ENCODE data around the gene ANKK1. TPM values are rescaled to one million over a fixed set of nuclear protein-coding genes. Genes with fewer than 3 reads are reported as not detected.

ANKK1 gene
- total and polyA plus RNA-seq, 2 donors from 2014 or later: 0.19 to 0.60 TPM

DNA sequence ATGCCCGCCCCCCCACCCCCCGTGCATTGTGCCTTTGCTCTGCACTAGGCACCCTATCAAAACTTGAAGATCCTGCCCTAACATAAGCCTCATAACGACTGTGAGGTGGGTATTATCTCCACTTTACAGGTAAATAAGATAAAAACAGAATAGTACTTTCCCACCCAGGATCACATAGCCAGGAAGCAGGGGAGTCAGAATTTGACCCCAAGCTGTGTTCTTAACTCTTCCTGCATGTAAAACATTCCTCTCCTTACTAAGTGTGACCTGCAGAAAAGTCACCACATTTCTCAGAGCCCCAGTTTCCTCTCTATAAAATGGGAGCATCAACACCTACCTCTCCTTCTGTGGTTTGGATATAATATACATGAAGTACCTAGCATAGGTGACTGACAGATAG lies 18.2 kb upstream of the ANKK1 start:
- FAIRE-seq: no peak
- Histone ChIP-seq H3K36me3 (ENCODE audit: control insufficient read depth in 2 of 3, insufficient read depth in 3 of 3, low read length in 3 of 3) (peaks cover 0 to 40% (median 7%) of the 10 kb centered on the region in 3 donors), H3K4me3 (ENCODE audit: low read length in 3 of 3) (no peak overlapping the region), H3K9me3 (ENCODE audit: control insufficient read depth in 2 of 3, insufficient read depth in 1 of 3, low read length in 3 of 3) (no peaks in the 10 kb centered on the region), H3K9ac (ENCODE audit: low read length in 3 of 3) (no peak overlapping the region), H3K27me3 (ENCODE audit: control insufficient read depth, insufficient read depth, low read length) (no peaks in the 10 kb centered on the region), H3K27ac (ENCODE audit: low read depth in 2 of 2, low read length in 2 of 2) (no peak overlapping the region), H3K4me1 (ENCODE audit: control insufficient read depth in 2 of 3, insufficient read depth in 2 of 3, low read depth in 1 of 3, low read length in 3 of 3) (no peaks in the 10 kb centered on the region)
- intact Hi-C loops (cut with DNase I): no loop called here
- no peak for DNase-seq
- TF ChIP-seq, protein P1, sequence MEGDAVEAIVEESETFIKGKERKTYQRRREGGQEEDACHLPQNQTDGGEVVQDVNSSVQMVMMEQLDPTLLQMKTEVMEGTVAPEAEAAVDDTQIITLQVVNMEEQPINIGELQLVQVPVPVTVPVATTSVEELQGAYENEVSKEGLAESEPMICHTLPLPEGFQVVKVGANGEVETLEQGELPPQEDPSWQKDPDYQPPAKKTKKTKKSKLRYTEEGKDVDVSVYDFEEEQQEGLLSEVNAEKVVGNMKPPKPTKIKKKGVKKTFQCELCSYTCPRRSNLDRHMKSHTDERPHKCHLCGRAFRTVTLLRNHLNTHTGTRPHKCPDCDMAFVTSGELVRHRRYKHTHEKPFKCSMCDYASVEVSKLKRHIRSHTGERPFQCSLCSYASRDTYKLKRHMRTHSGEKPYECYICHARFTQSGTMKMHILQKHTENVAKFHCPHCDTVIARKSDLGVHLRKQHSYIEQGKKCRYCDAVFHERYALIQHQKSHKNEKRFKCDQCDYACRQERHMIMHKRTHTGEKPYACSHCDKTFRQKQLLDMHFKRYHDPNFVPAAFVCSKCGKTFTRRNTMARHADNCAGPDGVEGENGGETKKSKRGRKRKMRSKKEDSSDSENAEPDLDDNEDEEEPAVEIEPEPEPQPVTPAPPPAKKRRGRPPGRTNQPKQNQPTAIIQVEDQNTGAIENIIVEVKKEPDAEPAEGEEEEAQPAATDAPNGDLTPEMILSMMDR (IDR thresholded peaks at IDR 0.05; ENCODE audit: borderline replicate concordance, extremely low read depth, insufficient read depth): no peak

DNA sequence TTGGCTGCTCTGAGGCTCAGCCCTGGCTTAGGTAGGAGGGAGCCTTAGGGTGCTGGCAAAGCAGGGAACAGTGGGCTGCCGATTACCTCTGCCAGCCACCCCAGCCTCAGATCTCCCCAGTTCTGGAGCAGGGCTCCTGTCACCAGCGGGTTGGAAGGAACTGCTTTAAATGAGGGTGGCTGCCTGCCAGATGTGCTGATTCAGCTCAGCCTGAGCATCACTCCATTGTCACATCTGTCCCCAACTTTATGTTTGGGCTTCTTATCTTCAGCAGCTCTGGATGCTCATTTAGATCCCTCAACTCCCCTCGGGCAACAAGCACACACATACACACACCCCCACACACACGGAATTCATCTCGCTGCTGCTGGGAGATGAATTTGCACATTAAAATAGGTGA lies 16.9 kb upstream of the ANKK1 start:
- Histone ChIP-seq H3K9me3 (ENCODE audit: control insufficient read depth in 2 of 3, insufficient read depth in 1 of 3, low read length in 3 of 3) (no peaks in the 10 kb centered on the region), H3K36me3 (ENCODE audit: control insufficient read depth in 2 of 3, insufficient read depth in 3 of 3, low read length in 3 of 3) (peaks cover 0 to 33% (median 2%) of the 10 kb centered on the region in 3 donors), H3K9ac (ENCODE audit: low read length in 3 of 3) (no peak overlapping the region), H3K27me3 (ENCODE audit: control insufficient read depth, insufficient read depth, low read length) (no peaks in the 10 kb centered on the region), H3K4me1 (ENCODE audit: control insufficient read depth in 2 of 3, insufficient read depth in 2 of 3, low read depth in 1 of 3, low read length in 3 of 3) (no peaks in the 10 kb centered on the region), H3K27ac (ENCODE audit: low read depth in 2 of 2, low read length in 2 of 2) (no peak overlapping the region), H3K4me3 (ENCODE audit: low read length in 3 of 3) (no peak overlapping the region)
- TF ChIP-seq, protein P1 (IDR thresholded peaks at IDR 0.05; ENCODE audit: borderline replicate concordance, extremely low read depth, insufficient read depth): no peak
- FAIRE-seq (no peak), DNase-seq (no peak)
- intact Hi-C loops (cut with DNase I): no loop called here

DNA sequence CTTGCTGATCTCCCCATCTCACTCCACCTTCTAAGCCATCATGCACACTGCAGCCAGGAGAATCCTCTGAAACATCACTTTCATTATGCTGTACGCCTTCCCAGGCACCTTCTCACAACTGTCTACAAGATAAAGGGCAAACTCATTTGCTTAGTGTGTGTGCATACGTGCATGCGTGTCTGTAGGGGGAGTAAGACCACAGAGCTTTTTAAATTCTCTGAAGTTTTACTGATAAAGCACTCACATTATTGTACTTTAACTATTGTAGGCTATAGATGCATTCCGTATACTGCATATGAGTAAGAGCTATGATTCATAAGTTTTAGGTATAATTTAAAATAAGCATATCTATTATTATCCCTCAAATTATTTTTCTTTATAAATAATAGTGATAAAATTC lies 15.3 kb upstream of the ANKK1 start:
- DNase-seq (no peak), FAIRE-seq (no peak)
- Histone ChIP-seq H3K9ac (ENCODE audit: low read length in 3 of 3) (no peak overlapping the region), H3K9me3 (ENCODE audit: control insufficient read depth in 2 of 3, insufficient read depth in 1 of 3, low read length in 3 of 3) (no peaks in the 10 kb centered on the region), H3K4me3 (ENCODE audit: low read length in 3 of 3) (no peak overlapping the region), H3K27me3 (ENCODE audit: control insufficient read depth, insufficient read depth, low read length) (no peaks in the 10 kb centered on the region), H3K4me1 (ENCODE audit: control insufficient read depth in 2 of 3, insufficient read depth in 2 of 3, low read depth in 1 of 3, low read length in 3 of 3) (no peaks in the 10 kb centered on the region), H3K27ac (ENCODE audit: low read depth in 2 of 2, low read length in 2 of 2) (no peak overlapping the region), H3K36me3 (ENCODE audit: control insufficient read depth in 2 of 3, insufficient read depth in 3 of 3, low read length in 3 of 3) (peaks cover 0 to 18% (median 2%) of the 10 kb centered on the region in 3 donors)
- intact Hi-C loops (cut with DNase I): no loop called here
- TF ChIP-seq, protein P1 (IDR thresholded peaks at IDR 0.05; ENCODE audit: borderline replicate concordance, extremely low read depth, insufficient read depth): no peak

DNA sequence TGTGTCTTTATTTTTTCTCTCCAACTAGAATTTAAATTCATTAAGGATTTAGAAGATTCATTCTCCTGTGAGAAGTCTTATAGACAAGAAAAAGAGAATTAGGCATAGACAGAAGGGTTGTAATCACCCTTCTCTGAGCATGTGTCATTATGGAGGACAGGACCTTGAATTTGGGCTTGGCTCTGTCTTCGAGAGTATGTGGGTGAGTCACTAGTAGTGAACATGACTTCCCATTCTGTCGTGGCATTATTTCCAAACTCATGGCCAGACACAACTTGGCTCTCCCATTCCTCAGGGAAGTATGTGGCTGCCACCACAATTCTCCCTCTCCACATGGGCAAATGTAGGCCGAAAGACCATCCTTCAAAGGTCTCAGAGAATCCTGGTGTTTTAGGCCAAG lies 14.3 kb upstream of the ANKK1 start:
- DNase-seq: no peak
- Histone ChIP-seq H3K36me3 (ENCODE audit: control insufficient read depth in 2 of 3, insufficient read depth in 3 of 3, low read length in 3 of 3) (peaks cover 0 to 14% (median 0%) of the 10 kb centered on the region in 3 donors), H3K4me3 (ENCODE audit: low read length in 3 of 3) (no peak overlapping the region), H3K9me3 (ENCODE audit: control insufficient read depth in 2 of 3, insufficient read depth in 1 of 3, low read length in 3 of 3) (no peaks in the 10 kb centered on the region), H3K4me1 (ENCODE audit: control insufficient read depth in 2 of 3, insufficient read depth in 2 of 3, low read depth in 1 of 3, low read length in 3 of 3) (no peaks in the 10 kb centered on the region), H3K9ac (ENCODE audit: low read length in 3 of 3) (no peak overlapping the region), H3K27me3 (ENCODE audit: control insufficient read depth, insufficient read depth, low read length) (no peaks in the 10 kb centered on the region), H3K27ac (ENCODE audit: low read depth in 2 of 2, low read length in 2 of 2) (no peak overlapping the region)
- FAIRE-seq: no peak
- TF ChIP-seq, protein P1 (IDR thresholded peaks at IDR 0.05; ENCODE audit: borderline replicate concordance, extremely low read depth, insufficient read depth): no peak
- intact Hi-C loops (cut with DNase I): no loop called here
